Stimulated activated CD4-positive, alpha-beta T cell treated with anti-CD3 and anti-CD28 coated beads, TNF-alpha, amount 100 ng/mL, for 48 hours (primary cell): ENCODE data around the gene MED25.

Experiments used
- DNase-seq, 3 donors: peaks; one replicate each; pipeline ENCODE4 v3.0.0-alpha.2; 2020; ENCODE audit warnings: low read depth in 3 of 3

Gene MED25

GRCh38 chr19:49817964-49818648 is at the start of gene MED25:
MED25 (plus strand) TSS chr19:49818289; CDS start chr19:49818342, 53 bp downstream.
- DNase-seq: peak; percentile 75 to 80 (median 76)

- DNase-seq: no peak
Measured at GRCh38 chr19:49770529-49770928, 47.6 kb upstream of the MED25 start.

GRCh38 chr19:49771674-49772139 is 46.4 kb upstream of the MED25 start:
- no peak for DNase-seq

- DNase-seq: no peak
Measured at GRCh38 chr19:49772850-49773432, 45.1 kb upstream of the MED25 start.

GRCh38 chr19:49773663-49774350 is 44.3 kb upstream of the MED25 start:
- DNase-seq: no peak

- no peak for DNase-seq
Measured at GRCh38 chr19:49774969-49775368, 43.1 kb upstream of the MED25 start.

- no peak for DNase-seq
Measured at GRCh38 chr19:49775742-49776370, 42.2 kb upstream of the MED25 start.

GRCh38 chr19:49776371-49776764 is 41.7 kb upstream of the MED25 start:
- no peak for DNase-seq

- DNase-seq: no peak
Measured at GRCh38 chr19:49779731-49780555, 38.1 kb upstream of the MED25 start.

GRCh38 chr19:49780861-49781260 is 37.2 kb upstream of the MED25 start:
- DNase-seq: no peak

- no peak for DNase-seq
Measured at GRCh38 chr19:49781394-49781793, 36.7 kb upstream of the MED25 start.

- DNase-seq: no peak
Measured at GRCh38 chr19:49782515-49782914, 35.6 kb upstream of the MED25 start.

- no peak for DNase-seq
Measured at GRCh38 chr19:49786376-49786820, 31.7 kb upstream of the MED25 start.

- no peak for DNase-seq
Measured at GRCh38 chr19:49787746-49788145, 30.3 kb upstream of the MED25 start.

- DNase-seq: no peak
Measured at GRCh38 chr19:49788857-49789256, 29.2 kb upstream of the MED25 start.

- no peak for DNase-seq
Measured at GRCh38 chr19:49790866-49791265, 27.2 kb upstream of the MED25 start.

GRCh38 chr19:49791776-49792445 is 26.2 kb upstream of the MED25 start:
- DNase-seq: no peak

GRCh38 chr19:49792829-49793560 is 25.1 kb upstream of the MED25 start:
- no peak for DNase-seq

GRCh38 chr19:49793561-49793840 is 24.6 kb upstream of the MED25 start:
- DNase-seq: no peak

- DNase-seq: no peak
Measured at GRCh38 chr19:49795615-49796014, 22.5 kb upstream of the MED25 start.

- DNase-seq: no peak
Measured at GRCh38 chr19:49798574-49798973, 19.5 kb upstream of the MED25 start.
